ENCODE results near the gene NME8.

Gene NME8

DNA sequence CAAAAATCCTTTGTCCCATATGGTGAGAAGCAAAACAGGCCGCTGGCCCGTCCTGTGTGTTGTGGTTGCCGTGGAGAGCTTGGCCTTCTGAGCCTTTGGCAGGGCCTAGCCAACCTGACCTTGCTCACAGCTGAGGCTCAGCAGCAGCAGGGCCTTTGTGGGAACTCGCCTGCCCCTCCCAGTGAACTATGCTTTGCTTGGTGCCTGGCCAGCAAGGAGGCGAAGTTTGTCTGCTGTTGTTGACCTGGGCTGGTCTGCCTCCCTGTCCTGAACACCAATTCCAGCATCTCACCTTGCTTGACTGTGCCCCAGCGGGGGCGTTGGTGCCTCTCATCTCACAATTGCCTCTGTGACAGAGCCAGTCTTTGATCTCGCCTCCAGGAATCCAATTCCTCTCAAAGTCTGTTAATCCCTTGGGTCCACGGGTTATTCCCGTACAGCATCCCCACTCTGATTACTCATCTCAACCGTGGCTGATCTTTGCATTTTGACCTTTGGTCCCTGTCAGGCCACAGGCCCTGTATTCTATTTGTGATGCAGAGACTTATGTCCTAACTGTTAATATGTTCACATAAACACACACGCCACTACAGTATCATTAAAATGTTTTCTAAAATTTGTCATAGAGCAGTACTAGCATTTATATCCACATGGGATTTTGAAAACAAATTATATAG lies 94.7 kb downstream of the NME8 start:
- no peak for DNase-seq

- no peak for DNase-seq
Measured at GRCh38 chr7:37943905-37944736, 95.7 kb downstream of the NME8 start.

DNA sequence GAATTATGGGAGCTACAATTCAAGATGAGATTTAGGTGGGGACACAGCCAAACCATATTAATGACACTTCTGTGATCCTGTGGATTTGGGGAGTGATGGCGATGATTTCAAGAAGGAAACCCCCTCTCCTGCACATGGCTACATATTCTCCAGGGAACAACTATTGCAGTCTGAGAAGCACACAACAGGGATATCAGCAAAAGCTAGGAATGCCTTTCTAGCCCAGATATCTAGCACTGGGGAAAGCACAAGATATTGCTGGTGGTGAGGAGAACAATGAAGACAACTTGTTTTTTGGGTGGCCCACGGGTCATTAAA lies 96.3 kb downstream of the NME8 start:
- DNase-seq: no peak

GRCh38 chr7:37945336-37945735 lies 96.9 kb downstream of the NME8 start:
- no peak for DNase-seq

GRCh38 chr7:37947138-37947940 lies 98.9 kb downstream of the NME8 start:
- no peak for DNase-seq

GRCh38 chr7:37947941-37948210 lies 99.5 kb downstream of the NME8 start:
- no peak for DNase-seq
